ENCODE results near the gene MACROD2. TPM values are rescaled to one million over a fixed set of nuclear protein-coding genes. Genes with fewer than 3 reads are reported as not detected.

The MACROD2 gene
- total RNA-seq, 4 donors from 2014 or later: 4.6 to 33.0 (median 8.3) TPM

- in situ Hi-C loops (cut with MboI; ENCODE audit: low pct_ligation_motif_present in 1 of 4, low pct_unique_long_range_greater_than_20kb in 1 of 4, low sequenced_read_pairs in 3 of 4): no loop called here
Measured at GRCh38 chr20:14178952-14179351, 183.6 kb downstream of the MACROD2 start.

GRCh38 chr20:14189794-14190402 lies 194.6 kb downstream of the MACROD2 start:
- Histone ChIP-seq H3K27me3 (no peaks in the 10 kb centered on the region), H3K27ac (no peak overlapping the region), H3K4me1 (no peaks in the 10 kb centered on the region), H3K9me3 (no peaks in the 10 kb centered on the region), H3K36me3 (no peaks in the 10 kb centered on the region), H3K4me3 (no peak overlapping the region)
- intact Hi-C loops (cut with DNase I; ENCODE audit: low total_unique reads): no loop called here
- WGBS, 2 donors (ENCODE audit: low coverage in 1 of 2): 21 to 22% methylated on average over 1 of the region's 1 CpG
- TF ChIP-seq POLR2AphosphoS5 (IDR thresholded peaks at IDR 0.05) (no peak), POLR2A (IDR thresholded peaks at IDR 0.05) (no peak), CTCF (IDR thresholded peaks at IDR 0.05) (peak; percentile 13 to 34 (median 29))
- DNase-seq: no peak
- in situ Hi-C loops (cut with MboI; ENCODE audit: low pct_ligation_motif_present in 1 of 4, low pct_unique_long_range_greater_than_20kb in 1 of 4, low sequenced_read_pairs in 3 of 4): no loop called here

More at GRCh38 chr20:14178952-14179351, 183.6 kb downstream of the MACROD2 start:
- H3K4me1 ChIP-seq: no peaks in the 10 kb centered on the region
- H3K36me3 ChIP-seq: no peaks in the 10 kb centered on the region
- TF ChIP-seq POLR2A (IDR thresholded peaks at IDR 0.05): no peak
- no peak for TF ChIP-seq POLR2AphosphoS5 (IDR thresholded peaks at IDR 0.05)
- TF ChIP-seq CTCF (IDR thresholded peaks at IDR 0.05): no peak
- TF ChIP-seq EP300 (IDR thresholded peaks at IDR 0.05; ENCODE audit: low read depth): no peak
- no peak for DNase-seq
- H3K4me3 ChIP-seq: no peak overlapping the region
- H3K9me3 ChIP-seq: peaks cover 3 to 13% of the 10 kb centered on the region in 2 donors
- no peaks in the 10 kb centered on the region for H3K27me3 ChIP-seq
- intact Hi-C loops (cut with DNase I; ENCODE audit: low total_unique reads): no loop called here
- no peak overlapping the region for H3K27ac ChIP-seq

- TF ChIP-seq CTCF (IDR thresholded peaks at IDR 0.05): no peak
- TF ChIP-seq POLR2AphosphoS5 (IDR thresholded peaks at IDR 0.05): no peak
- TF ChIP-seq EP300 (IDR thresholded peaks at IDR 0.05; ENCODE audit: low read depth): no peak
- no peak for TF ChIP-seq POLR2A (IDR thresholded peaks at IDR 0.05)
Measured at GRCh38 chr20:14191559-14191958, 196.2 kb downstream of the MACROD2 start.

GRCh38 chr20:14193443-14193842 lies 198.1 kb downstream of the MACROD2 start:
- H3K4me3 ChIP-seq: no peak overlapping the region
- WGBS, 2 donors (ENCODE audit: low coverage in 1 of 2): 81% methylated on average over 4 of the region's 4 CpGs; no CpG with 5 or more reads in 1 of the 2 donors
- H3K27ac ChIP-seq: no peak overlapping the region
- in situ Hi-C loops (cut with MboI; ENCODE audit: low pct_ligation_motif_present in 1 of 4, low pct_unique_long_range_greater_than_20kb in 1 of 4, low sequenced_read_pairs in 3 of 4): no loop called here
- no peaks in the 10 kb centered on the region for H3K36me3 ChIP-seq
- H3K27me3 ChIP-seq: no peaks in the 10 kb centered on the region
- no peaks in the 10 kb centered on the region for H3K4me1 ChIP-seq
- no peak for DNase-seq
- no peaks in the 10 kb centered on the region for H3K9me3 ChIP-seq
- TF ChIP-seq EP300 (IDR thresholded peaks at IDR 0.05; ENCODE audit: low read depth) (no peak), CTCF (IDR thresholded peaks at IDR 0.05) (no peak), POLR2AphosphoS5 (IDR thresholded peaks at IDR 0.05) (no peak), POLR2A (IDR thresholded peaks at IDR 0.05) (no peak)
- intact Hi-C loops (cut with DNase I; ENCODE audit: low total_unique reads): no loop called here

More at GRCh38 chr20:14191559-14191958, 196.2 kb downstream of the MACROD2 start:
- Histone ChIP-seq H3K27ac (no peak overlapping the region), H3K27me3 (no peaks in the 10 kb centered on the region), H3K36me3 (no peaks in the 10 kb centered on the region), H3K4me3 (no peak overlapping the region), H3K9me3 (no peaks in the 10 kb centered on the region), H3K4me1 (no peaks in the 10 kb centered on the region)
- in situ Hi-C loops (cut with MboI; ENCODE audit: low pct_ligation_motif_present in 1 of 4, low pct_unique_long_range_greater_than_20kb in 1 of 4, low sequenced_read_pairs in 3 of 4): no loop called here
- intact Hi-C loops (cut with DNase I; ENCODE audit: low total_unique reads): no loop called here
- DNase-seq: no peak
